Measurements from ENCODE around the gene KRTAP5-5.
"Not testable (repeated sequence)": the region's sequence is repeated elsewhere in the genome, so short reads cannot be mapped to it uniquely, and the experiment has no call there.

Gene KRTAP5-5

DNA sequence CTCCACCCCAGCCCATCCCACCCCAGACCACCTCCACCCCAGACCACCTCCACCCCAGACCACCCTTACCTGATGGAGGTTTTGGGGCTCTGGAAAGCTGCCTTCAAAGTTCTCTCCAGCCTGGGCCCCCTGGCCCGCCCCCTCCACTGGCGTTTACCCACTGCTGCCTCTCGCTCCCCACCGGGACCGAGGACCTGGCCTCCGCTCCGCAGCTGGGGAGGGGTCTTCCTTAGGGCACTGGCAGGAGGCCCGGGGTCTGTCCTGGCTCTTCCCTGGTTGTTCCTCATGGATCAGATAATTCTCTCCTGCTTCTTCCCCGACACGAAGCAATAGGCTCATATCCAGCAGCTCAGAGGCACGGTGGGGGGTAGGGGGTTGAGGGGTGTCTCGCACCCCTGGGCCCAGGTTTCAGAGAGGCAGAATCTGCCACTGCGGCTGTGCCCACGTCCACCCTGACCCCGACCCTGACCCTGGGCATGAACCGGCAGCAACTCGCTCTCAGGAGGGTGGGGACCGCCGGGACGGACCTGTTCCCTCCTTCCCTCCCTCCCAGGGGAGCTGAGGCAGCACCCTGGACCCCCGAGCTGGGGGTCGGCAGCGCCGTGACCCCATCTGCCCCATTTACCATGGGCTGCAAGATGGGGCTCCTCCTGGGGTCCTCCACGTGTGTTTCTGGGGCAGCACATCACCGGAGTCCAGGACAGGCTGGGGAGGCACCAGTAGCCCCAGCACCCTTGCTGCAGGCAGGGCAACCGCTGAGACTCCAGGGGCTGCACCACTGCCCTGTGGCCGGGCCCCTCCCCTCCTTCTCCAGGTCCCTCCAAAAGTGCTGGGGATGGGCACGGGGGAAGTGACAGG, 12.9 kb downstream of the KRTAP5-5 start:
- DNase-seq (ENCODE audit: low spot score), result no peak

DNA sequence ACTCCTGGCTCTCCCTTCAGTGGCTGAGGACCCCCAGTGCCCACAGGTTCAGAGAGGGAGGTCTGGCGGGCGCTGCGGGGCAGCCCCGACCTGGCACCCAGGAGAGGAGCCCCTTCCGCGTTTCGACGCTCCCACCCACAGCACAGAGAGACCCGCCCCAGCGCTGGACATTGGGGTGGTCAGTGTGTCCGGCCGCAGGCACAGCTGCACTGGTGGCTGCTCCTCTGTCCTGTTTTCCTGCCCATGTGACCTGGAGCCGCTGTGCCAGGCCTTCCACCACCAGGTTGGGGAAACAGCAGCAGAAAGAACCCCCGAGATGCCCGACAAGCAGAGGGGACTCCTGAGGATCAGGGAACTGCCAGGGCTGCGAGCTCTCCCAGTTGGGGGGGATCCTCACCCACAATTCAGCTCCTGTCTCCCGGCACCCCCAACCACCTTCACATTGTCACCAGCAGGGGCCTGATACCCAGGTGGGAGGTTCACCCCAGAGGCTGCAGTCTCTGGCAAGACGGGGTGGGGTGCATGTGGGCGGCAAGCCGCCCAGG, 13.6 kb downstream of the KRTAP5-5 start:
- DNase-seq (ENCODE audit: low spot score), result no peak

DNA sequence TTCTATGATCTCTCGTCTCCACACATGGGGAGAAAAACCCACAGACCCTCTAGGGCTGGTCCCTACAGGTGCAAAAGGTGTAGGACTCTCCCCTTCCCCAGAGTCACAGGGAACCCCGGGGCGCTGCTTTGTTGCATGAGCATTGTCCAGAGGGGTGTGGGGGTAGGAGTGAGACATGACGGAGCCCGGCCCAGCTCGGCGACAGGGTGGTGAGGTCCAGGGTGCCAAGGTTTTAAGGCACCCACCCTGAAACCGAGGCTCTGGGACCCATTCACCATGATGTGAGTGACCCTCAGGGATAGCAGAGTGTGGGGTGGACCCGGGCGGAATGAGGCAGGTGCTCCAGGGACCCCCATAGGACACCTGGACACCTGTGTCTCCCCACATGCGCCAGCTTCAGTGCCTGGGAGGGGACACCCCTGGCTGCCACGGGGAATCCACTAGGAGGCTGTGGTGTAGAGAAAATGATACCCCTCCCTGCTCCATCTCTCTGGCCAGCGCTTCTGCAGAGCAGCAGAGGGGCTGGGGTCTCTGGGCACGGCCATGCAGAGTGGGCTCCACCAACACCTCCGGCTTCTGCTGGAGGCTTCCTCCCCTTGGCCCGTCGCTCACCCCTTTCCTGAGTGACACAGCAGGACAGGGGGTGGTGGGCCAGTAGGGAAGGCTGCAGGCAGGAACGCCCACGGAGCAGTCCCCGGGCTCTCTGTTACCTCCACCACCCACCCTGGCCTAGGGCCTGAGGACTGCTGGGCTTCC, 15.2 kb downstream of the KRTAP5-5 start:
- no peak for DNase-seq (ENCODE audit: low spot score)

- DNase-seq (ENCODE audit: low spot score), result no peak
Measured at GRCh38 chr11:1645357-1645821, 15.8 kb downstream of the KRTAP5-5 start.

- not testable (repeated sequence) for DNase-seq (ENCODE audit: low spot score)
Measured at GRCh38 chr11:1646540-1646939, 17.0 kb downstream of the KRTAP5-5 start.

GRCh38 chr11:1647901-1648652, 18.5 kb downstream of the KRTAP5-5 start:
- DNase-seq (ENCODE audit: low spot score), result no peak

GRCh38 chr11:1648653-1649420, 19.3 kb downstream of the KRTAP5-5 start:
- no peak for DNase-seq (ENCODE audit: low spot score)

DNA sequence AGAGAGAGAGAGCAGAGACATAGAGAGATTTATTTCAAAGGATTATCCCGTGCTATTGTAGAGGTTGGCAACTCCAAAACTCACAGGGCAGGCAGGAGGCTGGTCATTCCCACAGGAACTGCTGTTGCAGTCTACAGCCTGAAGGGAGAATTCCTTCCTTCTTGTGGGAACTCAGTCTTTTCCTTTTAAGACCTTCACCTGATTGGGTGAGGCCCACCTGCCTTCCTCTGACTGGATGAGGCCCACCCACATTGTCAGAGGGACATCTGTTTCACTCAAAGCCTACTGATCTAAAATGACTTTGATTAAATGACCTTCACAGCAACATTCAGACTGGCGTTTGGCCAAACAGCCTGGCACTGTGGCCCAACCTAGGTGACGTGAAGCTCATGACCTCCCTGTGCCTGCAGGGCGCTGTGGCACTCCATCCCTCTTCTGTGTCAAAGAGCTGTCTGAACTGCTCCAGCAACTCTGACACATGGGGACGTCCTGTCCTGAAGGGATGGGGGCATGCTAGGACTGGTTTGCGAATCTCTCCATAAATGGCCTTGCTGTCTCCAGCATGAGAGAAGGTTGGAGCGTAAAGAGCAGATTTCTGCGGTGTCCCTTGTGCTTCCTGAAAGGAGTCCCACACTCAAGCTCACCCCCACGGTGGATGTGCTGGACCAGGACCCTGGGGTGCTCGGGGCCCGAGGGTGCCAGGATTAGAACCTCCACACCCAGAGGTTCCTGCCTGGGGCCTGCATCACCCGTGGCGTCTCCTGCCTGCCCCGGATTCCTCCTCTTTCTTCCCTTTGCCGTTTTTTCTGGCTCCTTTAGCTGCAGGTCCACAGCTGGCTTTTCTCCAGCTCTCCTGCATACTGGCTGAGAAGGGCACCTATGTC, 20.7 kb downstream of the KRTAP5-5 start:
- DNase-seq (ENCODE audit: low spot score), result no peak

DNA sequence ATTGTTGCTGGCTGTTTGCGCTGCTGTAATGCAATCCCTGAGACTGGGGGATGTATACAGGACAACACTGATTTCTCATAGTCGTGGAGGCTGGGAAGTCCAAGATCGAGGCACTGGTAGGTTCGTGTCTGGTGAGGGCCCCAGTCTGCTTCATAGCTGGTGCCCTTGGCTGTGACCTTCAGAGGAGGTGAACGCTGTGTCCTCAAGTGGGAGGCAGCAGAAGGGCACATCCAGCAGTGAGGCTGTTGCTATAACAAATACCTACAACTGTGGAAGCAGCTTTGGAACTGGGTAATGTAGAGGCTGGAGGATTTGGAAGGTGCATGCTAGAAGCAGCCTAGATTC, 21.3 kb downstream of the KRTAP5-5 start:
- DNase-seq (ENCODE audit: low spot score), result no peak

- DNase-seq (ENCODE audit: low spot score), result no peak
Measured at GRCh38 chr11:1651411-1651980, 21.9 kb downstream of the KRTAP5-5 start.

DNA sequence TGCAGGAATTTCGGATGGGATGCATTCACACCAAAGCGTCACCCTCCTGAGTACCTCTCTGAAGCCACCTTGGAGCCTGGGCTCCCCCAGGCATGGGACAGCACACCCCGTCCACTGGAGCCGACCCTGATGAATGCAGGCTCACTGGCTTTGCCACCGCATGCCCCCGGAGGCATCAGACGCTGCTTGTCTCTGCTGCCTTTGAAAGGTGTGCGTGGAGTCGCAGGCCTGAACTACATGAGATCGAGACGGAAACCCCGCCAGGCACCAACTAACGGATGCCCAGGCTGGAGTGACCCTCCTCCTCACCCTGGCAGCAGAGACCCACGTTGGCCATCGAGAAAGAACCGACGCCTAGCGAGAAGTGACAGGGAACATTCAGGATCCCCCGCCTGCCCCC, 22.5 kb downstream of the KRTAP5-5 start:
- no peak for DNase-seq (ENCODE audit: low spot score)

DNA sequence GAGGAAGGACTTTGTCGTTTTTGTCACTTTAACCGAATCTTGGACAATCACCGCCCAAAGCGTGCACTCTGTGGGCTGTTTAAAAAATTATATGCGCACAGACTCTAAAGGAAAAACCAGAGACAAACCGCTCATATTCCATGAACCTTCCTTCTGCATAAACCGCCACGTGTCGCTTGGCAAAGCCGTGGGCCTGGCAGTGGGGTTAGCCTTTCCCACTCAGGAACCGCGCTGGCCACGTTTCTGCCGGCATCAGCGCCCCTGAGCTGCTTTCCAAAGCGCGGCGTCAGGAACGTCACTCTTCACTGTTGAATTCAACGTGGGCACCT, 22.8 kb downstream of the KRTAP5-5 start:
- no peak for DNase-seq (ENCODE audit: low spot score)

GRCh38 chr11:1652771-1653540, 23.4 kb downstream of the KRTAP5-5 start:
- DNase-seq (ENCODE audit: low spot score), result peak; percentile 96

DNA sequence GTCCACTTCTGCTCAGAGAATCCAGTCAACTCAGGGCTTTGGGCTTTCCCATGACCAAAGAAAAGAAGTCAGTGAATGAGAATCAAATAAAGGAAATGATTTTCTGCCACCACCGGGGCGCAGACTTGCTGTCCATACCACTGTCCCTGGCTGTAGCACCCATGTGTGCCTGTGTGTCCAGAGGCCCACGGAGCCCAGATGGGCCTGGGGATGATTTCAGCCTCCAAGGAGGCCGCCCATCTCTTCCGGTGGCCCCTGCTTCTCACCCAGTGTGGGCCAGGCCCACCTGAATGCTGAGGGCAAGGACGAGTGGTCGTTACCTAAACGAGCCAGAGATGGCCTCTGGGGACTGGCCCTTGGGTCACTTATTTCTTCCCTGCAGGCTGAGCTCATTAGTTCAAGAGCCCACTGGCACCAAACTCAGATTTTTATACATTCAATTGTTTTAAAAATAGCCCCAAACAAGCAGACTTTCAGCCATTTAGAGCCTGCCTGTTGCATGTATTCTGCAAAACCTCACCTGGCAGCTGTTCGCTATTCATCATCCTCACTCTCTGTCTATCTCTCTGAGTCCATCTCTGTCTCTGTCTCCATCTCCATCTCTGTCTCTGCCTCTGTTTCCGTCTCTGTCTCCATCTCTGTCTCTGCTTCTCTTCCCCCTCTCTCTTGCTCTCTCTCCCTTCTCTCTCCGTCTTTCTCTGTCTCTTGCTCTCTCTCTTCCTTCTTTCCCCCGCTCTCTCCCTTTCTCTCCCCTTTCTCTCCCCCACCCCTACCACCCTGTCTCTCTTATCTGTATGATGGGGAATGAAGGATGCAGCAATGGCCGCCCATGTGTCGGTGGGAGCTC, 24.2 kb downstream of the KRTAP5-5 start:
- no peak for DNase-seq (ENCODE audit: low spot score)

DNA sequence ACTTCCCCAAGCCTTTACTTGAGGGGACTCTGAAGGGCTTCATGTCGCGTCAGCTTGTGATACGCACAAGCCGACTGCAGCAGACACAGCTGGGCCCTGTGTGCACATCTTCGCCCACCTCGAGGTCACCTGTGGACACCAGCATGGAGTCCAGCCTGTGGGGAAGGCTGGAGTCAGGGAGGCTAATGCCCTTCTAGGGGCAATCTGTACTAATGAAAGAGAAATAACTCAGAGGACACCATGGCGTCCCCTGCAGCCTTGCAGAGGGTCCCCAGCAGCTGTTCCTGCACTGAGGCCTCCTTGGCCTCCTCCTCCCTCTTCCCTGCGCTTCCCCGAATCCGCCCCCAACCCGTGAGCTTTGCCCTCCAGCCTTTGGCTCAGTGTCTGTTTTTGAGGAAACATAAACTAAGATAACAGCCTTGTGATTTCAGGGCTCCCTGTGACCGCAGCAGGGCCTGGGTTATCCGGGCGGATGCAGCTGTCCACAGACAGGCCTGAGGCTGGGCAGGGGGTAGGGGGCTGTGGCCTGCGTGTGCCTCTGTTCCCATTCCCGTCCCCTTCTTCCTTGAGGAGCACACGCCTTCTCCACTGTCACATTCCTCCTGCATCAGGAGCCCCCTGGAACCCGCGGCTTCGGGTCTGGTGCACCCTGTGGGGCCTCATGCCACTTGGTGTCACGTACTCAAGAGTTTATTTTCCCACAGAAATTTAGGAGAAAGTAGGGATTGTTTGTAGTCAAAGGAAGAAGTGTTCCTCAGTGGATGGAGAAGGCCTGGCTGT, 25.0 kb downstream of the KRTAP5-5 start:
- DNase-seq (ENCODE audit: low spot score), result no peak

DNA sequence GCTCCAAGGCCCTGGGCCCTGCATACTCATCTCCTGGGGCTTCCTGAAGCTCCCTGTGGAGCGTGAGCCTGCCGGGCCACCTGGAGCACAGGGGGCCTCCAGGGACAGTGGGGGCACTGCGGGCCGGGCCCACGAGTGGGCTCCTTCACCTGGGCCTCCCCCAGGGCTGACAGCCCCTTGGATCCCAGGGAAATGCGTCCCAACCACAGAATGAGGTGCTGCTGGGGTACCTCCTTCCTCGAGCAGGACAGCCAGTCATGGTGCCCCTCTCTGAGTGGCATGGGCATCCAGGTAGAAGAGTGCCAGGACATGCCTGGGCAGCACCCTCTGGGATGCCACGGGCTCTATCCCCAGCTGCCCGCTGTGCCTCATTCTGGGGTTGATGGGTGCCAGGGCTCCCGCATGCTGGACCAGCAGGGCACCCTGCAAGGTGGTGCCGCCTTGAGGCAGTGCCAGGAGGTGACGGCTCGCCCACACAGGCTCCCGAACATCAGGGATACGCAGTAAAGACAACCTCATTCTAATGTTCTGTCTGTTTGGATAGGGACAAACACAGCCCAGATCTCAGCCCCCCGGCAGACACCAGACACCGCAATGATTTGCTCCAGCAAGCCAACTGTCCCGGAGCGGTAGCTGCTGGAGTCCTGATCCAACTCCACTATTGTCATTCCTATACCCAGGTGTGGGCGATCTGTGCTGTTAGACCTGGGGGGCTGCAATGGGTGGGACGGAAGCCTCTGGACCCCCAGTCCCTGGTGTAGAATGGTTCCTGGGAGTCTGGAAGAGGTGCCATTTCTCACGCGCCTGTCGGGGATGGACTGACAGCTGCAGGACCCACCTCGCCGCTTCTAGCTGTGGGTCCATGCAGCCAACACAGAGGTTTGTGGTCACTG, 25.8 kb downstream of the KRTAP5-5 start:
- DNase-seq (ENCODE audit: low spot score), result no peak

DNA sequence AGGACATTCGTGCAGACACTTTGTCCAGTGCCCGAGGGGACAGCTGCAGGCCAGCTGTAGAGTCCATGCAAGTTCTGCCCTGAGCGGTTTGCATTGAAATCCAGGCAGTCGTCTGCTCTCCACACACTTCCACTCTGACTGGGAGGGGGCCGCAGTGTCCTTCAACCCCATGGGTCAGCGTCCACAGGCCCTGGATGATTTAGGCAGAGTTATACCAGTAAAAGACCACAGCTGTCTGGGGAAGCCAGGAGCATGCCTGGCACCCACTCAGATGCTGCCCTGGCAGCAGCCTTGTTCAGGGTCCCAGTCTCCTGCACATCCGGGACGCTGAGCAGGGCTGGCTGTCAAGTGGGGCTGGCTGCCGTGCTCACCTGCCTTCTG, 26.5 kb downstream of the KRTAP5-5 start:
- no peak for DNase-seq (ENCODE audit: low spot score)
